Brain microvascular endothelial cell (primary cell): ENCODE results near the gene FGF1.
A peak's percentile ranks its signal among the peaks of the same experiment; 100 is the strongest.

ENCODE experiments used
- DNase-seq: peaks from one replicate; pipeline ENCODE4 v3.0.0-alpha.2; 2020
- H3K27ac ChIP-seq: fragments of 250-450 bp; sonication (Bioruptor Pico); 2 replicates; pipeline ENCODE4 v1.5.1; 2020; ENCODE audit warnings: mild to moderate bottlenecking, moderate library complexity
- H3K27me3 ChIP-seq: fragments of 250-450 bp; sonication (Bioruptor Pico); replicated peaks from 2 replicates; pipeline ENCODE4 v1.5.1; 2020; ENCODE audit warnings: mild to moderate bottlenecking
- H3K36me3 ChIP-seq: fragments of 250-450 bp; sonication (Bioruptor Pico); replicated peaks from 2 replicates; pipeline ENCODE4 v1.5.1; 2020; ENCODE audit warnings: mild to moderate bottlenecking
- H3K4me3 ChIP-seq: 2 replicates; pipeline ENCODE4 v1.5.1; 2011; ENCODE audit warnings: low read depth, mild to moderate bottlenecking, control low read depth, low read length, moderate library complexity
- in situ Hi-C: cut with HindIII; loops from 2 replicates; pipeline ENCODE4 v1.10.0; 2017; ENCODE audit warnings: low sequenced_read_pairs, low pct_ligation_motif_present
- TF ChIP-seq, protein P1 (sequence below): IDR thresholded peaks from 2 replicates; pipeline ENCODE4 v1.5.1; 2011; ENCODE audit warnings: low read depth, mild to moderate bottlenecking, moderate library complexity, low read length, control low read depth, inconsistent platforms; ENCODE audit errors: missing control alignments

The FGF1 gene

DNA sequence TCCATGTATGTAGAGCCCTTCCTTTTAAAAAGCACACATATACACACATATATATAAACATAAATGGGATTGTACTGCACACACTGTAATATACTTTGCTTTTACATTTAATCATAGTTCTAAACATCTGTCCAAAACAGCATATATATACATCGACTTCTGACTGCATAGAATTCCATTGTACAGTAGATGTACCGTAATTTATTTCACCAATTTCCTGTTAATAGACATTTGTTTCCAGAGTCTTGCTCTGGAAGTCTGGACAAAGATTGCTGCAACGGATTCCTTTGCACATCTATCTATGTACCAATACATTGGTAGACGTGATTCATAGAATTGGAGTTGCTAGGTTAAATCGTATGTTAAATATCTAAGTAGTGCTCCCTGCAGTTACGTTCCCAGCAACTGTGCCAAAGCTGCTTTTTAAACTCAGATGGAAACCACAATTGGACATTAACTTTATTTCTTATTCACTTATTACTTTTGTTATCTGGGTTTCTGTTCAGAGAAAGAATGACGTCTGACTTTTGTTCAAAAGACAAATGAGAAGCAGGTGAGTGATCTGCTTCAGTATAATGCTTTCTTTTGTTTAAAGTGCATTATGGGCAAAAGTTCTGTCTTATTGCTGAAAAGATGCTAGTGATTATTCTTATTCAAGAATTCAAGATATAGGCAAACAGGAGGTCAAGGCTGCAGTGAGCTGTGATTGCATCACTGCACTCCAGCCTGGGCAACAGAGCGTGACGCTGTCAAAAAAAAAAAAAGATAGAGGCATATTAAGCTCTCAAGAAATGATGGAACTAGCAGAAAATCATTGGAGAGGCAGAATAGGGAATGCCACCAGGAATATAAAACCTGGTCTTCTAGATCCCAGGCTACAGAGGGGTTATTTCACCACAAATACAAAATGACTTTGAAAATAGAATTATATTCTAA is 138.2 kb downstream of the FGF1 start:
- Histone ChIP-seq H3K4me3 (no peak overlapping the region), H3K27me3 (no peaks in the 10 kb centered on the region), H3K36me3 (no peaks in the 10 kb centered on the region), H3K27ac (no peak overlapping the region)
- in situ Hi-C loops: loop anchor here (10.0 to 25.0 kb wide), 2 partner anchors 235 to 383 kb away; no protein-coding TSS in a partner anchor
- DNase-seq: no peak
- TF ChIP-seq, protein P1, sequence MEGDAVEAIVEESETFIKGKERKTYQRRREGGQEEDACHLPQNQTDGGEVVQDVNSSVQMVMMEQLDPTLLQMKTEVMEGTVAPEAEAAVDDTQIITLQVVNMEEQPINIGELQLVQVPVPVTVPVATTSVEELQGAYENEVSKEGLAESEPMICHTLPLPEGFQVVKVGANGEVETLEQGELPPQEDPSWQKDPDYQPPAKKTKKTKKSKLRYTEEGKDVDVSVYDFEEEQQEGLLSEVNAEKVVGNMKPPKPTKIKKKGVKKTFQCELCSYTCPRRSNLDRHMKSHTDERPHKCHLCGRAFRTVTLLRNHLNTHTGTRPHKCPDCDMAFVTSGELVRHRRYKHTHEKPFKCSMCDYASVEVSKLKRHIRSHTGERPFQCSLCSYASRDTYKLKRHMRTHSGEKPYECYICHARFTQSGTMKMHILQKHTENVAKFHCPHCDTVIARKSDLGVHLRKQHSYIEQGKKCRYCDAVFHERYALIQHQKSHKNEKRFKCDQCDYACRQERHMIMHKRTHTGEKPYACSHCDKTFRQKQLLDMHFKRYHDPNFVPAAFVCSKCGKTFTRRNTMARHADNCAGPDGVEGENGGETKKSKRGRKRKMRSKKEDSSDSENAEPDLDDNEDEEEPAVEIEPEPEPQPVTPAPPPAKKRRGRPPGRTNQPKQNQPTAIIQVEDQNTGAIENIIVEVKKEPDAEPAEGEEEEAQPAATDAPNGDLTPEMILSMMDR: no peak

DNA sequence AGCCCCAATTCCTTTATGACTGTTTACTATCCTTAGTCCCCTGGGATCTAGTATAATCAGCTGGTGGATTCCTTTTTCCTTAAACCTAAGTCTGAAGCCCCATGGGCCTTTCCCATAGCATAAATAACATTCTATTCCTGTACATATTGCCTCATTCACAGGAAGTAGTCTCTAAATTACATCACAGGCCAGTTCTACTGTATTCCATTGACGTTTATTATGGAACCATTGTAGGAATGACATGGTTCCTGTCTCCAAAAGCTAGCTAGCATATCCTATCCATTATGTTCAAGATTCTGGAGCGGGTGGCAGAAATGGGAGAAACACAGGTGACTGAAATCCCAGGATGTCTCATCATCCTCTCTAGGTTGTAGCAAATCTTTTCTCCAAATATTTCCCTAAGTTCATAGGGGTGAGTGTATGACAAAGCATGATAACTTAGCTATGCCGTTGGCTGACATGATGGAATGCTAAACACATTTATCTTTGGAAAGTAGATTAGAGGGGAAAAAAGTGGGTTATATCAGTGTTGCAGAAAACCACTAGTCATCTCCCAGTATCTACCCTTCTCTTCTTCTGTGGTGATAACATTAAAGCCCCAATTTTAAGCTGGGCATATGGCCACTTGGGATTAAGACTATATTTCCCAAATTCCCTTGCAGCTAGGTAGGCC is 140.1 kb downstream of the FGF1 start:
- Histone ChIP-seq H3K36me3 (no peaks in the 10 kb centered on the region), H3K27me3 (no peaks in the 10 kb centered on the region), H3K4me3 (no peak overlapping the region), H3K27ac (peak overlapping the region; percentile 64)
- DNase-seq: peak; percentile 56
- TF ChIP-seq, protein P1: no peak
- in situ Hi-C loops: loop anchor here (10.0 to 25.0 kb wide), 2 partner anchors 233 to 381 kb away; no protein-coding TSS in a partner anchor

GRCh38 chr5:142544946-142545649 is 140.8 kb downstream of the FGF1 start:
- DNase-seq: peak; percentile 48
- no peak overlapping the region for H3K4me3 ChIP-seq
- in situ Hi-C loops: loop anchor here (5.0 to 25.0 kb wide), 3 partner anchors 53 to 380 kb away; no protein-coding TSS in a partner anchor
- no peaks in the 10 kb centered on the region for H3K36me3 ChIP-seq
- TF ChIP-seq, protein P1: no peak
- H3K27ac ChIP-seq: peak overlapping the region; percentile 64
- H3K27me3 ChIP-seq: no peaks in the 10 kb centered on the region

DNA sequence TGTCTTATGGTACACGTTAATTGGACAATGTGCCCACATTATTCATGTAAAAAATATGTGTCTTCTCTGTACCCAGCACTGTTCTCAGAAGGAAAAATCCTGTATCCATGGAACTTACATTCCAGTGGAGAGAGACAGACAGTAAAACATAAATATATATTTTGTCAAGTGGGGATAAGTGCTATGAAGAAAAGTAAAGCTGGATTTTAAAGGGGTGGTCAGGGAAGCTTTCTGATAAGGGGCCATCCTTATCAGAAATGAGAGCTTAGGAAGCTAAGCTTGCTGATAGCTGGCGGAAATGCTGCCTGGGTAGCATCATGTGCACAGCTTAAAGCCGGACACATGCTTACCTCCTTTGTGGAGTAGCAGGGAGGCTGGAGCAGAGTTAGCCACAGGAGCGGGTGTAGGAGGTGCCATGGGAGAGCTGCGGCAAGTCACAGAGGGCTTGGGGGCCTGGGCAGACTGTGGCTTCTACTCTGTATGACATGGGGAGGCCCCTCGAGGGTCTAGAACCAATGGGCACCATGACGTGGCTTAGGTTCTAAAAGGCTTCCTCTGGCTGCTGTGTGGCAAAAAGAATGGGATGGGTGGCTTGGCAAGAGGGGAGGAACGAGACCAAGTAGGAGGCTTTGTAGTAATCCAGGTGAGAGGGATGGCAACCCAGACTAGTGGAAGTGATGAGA is 141.7 kb downstream of the FGF1 start:
- DNase-seq: no peak
- TF ChIP-seq, protein P1: no peak
- Histone ChIP-seq H3K27ac (no peak overlapping the region), H3K36me3 (no peaks in the 10 kb centered on the region), H3K4me3 (no peak overlapping the region), H3K27me3 (no peaks in the 10 kb centered on the region)
- in situ Hi-C loops: loop anchor here (5.0 to 25.0 kb wide), 3 partner anchors 52 to 379 kb away; no protein-coding TSS in a partner anchor

- H3K4me3 ChIP-seq: no peak overlapping the region
- in situ Hi-C loops: loop anchor here (5.0 to 25.0 kb wide), 3 partner anchors 51 to 378 kb away; no protein-coding TSS in a partner anchor
- H3K27me3 ChIP-seq: no peaks in the 10 kb centered on the region
- no peaks in the 10 kb centered on the region for H3K36me3 ChIP-seq
- no peak overlapping the region for H3K27ac ChIP-seq
- TF ChIP-seq, protein P1: peak; percentile 37
- no peak for DNase-seq
These were observed 143.0 kb downstream of the FGF1 start for GRCh38 chr5:142542906-142543305.
